ENCODE measurements around the gene H2AZ1. TPM values are rescaled to one million over a fixed set of nuclear protein-coding genes. Genes with fewer than 3 reads are reported as not detected.

Gene H2AZ1
- total and polyA plus RNA-seq, 8 donors, result 151 to 597 (median 386) TPM

- DNase-seq, result no peak
- H3K4me3 ChIP-seq, result no peak overlapping the region
- peaks cover 0 to 27% of the 10 kb centered on the region in 2 donors for H3K9me3 ChIP-seq
- ATAC-seq, result no peak
- H3K36me3 ChIP-seq, result peaks cover 0 to 16% of the 10 kb centered on the region in 2 donors
- H3K4me1 ChIP-seq, result peaks cover under 1 to 15% of the 10 kb centered on the region in 2 donors
- H3K27ac ChIP-seq, result no peak overlapping the region
- intact Hi-C loops (cut with DNase I), result no loop called here
- H3K27me3 ChIP-seq, result no peaks in the 10 kb centered on the region
- TF ChIP-seq, protein P1, sequence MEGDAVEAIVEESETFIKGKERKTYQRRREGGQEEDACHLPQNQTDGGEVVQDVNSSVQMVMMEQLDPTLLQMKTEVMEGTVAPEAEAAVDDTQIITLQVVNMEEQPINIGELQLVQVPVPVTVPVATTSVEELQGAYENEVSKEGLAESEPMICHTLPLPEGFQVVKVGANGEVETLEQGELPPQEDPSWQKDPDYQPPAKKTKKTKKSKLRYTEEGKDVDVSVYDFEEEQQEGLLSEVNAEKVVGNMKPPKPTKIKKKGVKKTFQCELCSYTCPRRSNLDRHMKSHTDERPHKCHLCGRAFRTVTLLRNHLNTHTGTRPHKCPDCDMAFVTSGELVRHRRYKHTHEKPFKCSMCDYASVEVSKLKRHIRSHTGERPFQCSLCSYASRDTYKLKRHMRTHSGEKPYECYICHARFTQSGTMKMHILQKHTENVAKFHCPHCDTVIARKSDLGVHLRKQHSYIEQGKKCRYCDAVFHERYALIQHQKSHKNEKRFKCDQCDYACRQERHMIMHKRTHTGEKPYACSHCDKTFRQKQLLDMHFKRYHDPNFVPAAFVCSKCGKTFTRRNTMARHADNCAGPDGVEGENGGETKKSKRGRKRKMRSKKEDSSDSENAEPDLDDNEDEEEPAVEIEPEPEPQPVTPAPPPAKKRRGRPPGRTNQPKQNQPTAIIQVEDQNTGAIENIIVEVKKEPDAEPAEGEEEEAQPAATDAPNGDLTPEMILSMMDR (IDR thresholded peaks at IDR 0.05), result no peak
Measured at GRCh38 chr4:99938243-99938753, 11.8 kb downstream of the H2AZ1 start.

GRCh38 chr4:99934891-99935290, 15.2 kb downstream of the H2AZ1 start:
- TF ChIP-seq, protein P1 (IDR thresholded peaks at IDR 0.05), result no peak
- Histone ChIP-seq H3K4me1 (no peaks in the 10 kb centered on the region), H3K4me3 (no peak overlapping the region), H3K9me3 (peaks cover 0 to 27% of the 10 kb centered on the region in 2 donors), H3K36me3 (peaks cover 0 to 19% of the 10 kb centered on the region in 2 donors), H3K27me3 (no peaks in the 10 kb centered on the region), H3K27ac (no peak overlapping the region)
- DNase-seq (no peak), ATAC-seq (no peak)
- intact Hi-C loops (cut with DNase I), result no loop called here

DNA sequence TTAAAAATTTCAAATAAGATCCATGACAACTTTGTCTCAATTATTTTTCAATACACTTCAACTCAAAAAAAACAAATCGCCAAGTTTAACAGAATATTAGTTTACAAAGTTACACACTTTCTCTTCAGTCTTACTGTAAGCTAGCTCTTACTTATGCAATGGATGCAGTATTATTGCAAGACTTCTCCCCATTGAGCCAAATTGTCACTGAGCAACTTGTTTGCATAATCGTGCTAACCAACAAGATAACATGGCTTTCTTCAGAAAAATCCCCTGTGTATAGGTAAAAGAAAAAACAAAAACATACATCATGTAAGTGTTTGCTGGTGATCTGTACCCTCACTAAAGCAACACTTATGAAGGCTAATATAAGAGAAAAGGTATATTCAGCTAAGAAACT, 22.5 kb downstream of the H2AZ1 start:
- peaks cover 0 to 24% of the 10 kb centered on the region in 2 donors for H3K36me3 ChIP-seq
- DNase-seq, result no peak
- no peaks in the 10 kb centered on the region for H3K27me3 ChIP-seq
- H3K9me3 ChIP-seq, result no peaks in the 10 kb centered on the region
- ATAC-seq, result no peak
- intact Hi-C loops (cut with DNase I), result no loop called here
- H3K4me1 ChIP-seq, result no peaks in the 10 kb centered on the region
- TF ChIP-seq, protein P1 (IDR thresholded peaks at IDR 0.05), result no peak
- H3K4me3 ChIP-seq, result no peak overlapping the region
- H3K27ac ChIP-seq, result no peak overlapping the region

DNA sequence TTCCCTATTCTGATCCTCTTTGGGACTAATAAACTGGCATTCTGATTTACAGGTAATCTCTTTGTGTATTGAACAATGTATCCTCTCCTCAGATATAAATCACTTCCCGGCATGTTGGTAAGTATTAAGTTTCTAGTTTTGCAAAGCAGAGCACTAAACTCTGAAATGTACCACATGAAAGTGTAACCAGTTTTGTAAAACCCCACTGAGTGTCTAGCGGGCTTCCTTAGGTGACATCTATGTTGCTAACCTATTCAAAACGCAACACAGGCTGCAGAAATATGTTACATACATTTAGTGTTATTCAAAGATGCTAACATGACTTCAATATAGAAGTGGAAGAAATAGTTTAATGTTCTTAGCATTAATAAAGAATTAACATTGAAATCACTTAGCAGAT, 28.9 kb downstream of the H2AZ1 start:
- intact Hi-C loops (cut with DNase I), result no loop called here
- Histone ChIP-seq H3K9me3 (peaks cover 0 to 3% of the 10 kb centered on the region in 2 donors), H3K36me3 (peaks cover 0 to 60% of the 10 kb centered on the region in 2 donors), H3K27ac (no peak overlapping the region), H3K4me1 (no peaks in the 10 kb centered on the region), H3K27me3 (no peaks in the 10 kb centered on the region), H3K4me3 (no peak overlapping the region)
- TF ChIP-seq, protein P1 (IDR thresholded peaks at IDR 0.05), result no peak
- ATAC-seq (no peak), DNase-seq (no peak)

GRCh38 chr4:99918656-99919055, 31.4 kb downstream of the H2AZ1 start:
- intact Hi-C loops (cut with DNase I), result no loop called here

More at GRCh38 chr4:99918656-99919055, 31.4 kb downstream of the H2AZ1 start:
- ATAC-seq, result no peak
- TF ChIP-seq, protein P1 (IDR thresholded peaks at IDR 0.05), result no peak
- Histone ChIP-seq H3K27me3 (no peaks in the 10 kb centered on the region), H3K36me3 (peaks cover 0 to 78% of the 10 kb centered on the region in 2 donors), H3K4me1 (no peaks in the 10 kb centered on the region), H3K27ac (no peak overlapping the region), H3K4me3 (no peak overlapping the region), H3K9me3 (peaks cover 0 to 3% of the 10 kb centered on the region in 2 donors)
- no peak for DNase-seq
